GM21717 (cell line): Measurements from ENCODE around the gene STK35.

Experiments used
- ATAC-seq: cut with Tn5 transposase; IDR thresholded peaks from one replicate; pipeline ENCODE4 v1.9.1; 2021; ENCODE audit warnings: mild to moderate bottlenecking, moderate library complexity; ENCODE audit not compliant: unreplicated experiment

The STK35 gene

DNA sequence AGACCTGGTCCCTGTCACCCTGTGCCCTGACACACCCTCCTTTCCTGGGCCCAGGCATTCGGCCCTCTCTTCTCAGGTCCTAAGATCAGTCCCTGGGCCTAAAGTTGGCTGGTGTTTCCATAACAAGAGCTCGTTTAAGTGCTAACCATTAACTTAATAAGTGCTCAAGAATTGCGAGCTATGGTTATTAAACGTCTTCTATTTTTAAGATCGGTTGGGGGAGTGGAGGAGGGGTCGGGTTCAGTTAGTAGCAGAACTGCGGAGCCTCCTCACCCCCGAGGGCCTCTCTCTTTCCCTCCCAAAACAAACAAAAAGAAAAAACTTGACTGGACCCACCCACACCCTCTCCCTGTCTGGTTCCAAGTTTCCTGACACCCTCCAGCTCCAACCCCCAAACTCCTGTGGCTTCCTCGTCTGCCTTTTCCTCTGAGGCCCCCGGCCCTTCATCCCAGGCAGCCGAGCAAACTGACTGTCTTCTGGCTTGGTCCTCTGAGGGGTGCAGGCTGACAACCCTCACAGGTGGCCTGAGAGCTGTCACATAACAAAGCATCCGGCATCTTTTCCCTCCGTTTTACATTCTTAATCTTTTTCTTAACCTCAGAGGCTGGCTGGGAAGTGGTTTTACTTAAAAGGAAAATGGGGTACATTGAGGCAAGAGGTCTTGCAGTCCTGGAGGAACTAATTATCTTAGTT, 2.0 kb downstream of the STK35 start:
- ATAC-seq, result no peak

DNA sequence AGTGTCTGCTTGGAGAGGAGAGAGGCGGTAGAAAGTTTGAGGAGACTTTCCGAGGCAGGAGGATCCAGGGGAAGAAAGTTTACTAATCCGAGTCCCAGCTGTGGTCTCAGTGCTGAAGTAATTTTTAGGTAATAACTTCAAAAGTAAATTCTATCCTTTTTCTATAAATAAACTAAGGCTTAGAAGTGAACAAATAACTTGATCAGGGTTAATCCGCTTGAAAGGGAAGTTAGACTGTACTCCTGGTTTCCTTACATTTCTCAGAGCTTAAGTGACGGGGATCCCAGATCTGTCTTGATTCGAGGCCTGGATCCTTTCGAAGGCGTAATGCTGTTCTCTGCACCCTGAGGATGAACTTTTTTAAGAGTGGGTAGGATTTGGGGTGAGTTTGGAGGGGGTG, 2.6 kb downstream of the STK35 start:
- no peak for ATAC-seq

- ATAC-seq, result no peak
These were observed 6.9 kb downstream of the STK35 start for GRCh38 chr20:2108498-2108897.

DNA sequence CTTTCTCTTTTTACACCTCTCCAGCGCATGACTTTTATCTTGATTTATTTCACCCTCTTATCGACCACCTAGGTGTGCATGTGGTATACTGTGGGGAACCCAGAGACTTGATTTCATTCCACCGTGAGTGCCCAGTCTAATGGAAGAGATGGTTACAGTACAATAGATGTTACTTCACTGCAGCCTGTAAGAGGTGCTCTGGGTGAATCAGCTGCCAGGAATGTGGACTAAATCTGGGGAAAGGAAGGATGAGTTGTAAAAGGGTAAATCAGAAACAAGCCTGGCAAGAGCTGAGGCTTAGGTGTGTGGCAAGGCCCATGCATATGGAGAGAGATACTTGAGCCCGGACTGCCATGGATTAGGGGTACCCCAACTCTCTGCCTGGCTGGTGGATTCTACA, 7.4 kb downstream of the STK35 start:
- no peak for ATAC-seq

DNA sequence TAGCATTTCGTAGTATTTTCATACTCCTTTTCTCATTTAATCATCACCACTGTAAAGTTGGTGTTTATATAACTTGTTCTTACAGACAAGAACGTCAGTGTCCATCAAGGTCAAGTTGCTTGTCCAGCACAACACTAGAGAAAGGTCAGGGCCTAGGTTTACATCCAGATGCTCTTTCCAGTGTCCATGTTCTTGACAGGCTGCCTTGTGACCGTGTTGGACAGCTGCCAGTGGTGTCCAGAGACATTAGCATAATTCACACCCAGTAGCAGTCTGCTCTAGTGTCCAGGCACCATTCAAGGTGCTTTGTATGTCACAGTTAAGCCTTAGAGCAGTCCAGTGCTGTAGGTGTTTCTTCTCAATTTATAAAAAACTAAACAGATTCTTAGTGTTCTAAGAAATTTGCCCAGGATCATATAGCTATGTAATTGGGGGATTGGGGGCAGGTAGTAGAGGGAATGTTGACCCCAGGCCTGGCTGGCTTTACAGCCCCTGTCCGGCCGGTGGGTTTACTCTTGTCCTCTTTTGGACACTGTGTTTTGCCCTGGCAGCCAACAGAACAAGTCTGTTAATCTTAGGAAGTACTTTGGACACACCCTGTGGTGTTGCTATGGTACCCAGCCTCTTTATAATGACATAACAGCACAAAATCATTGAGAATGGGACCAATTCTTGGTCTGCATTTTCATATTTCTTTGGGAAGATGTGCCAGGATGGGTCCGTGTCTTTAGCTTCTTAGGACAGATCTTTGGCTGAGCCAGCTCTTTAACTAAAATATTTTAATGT, 8.0 kb downstream of the STK35 start:
- no peak for ATAC-seq

DNA sequence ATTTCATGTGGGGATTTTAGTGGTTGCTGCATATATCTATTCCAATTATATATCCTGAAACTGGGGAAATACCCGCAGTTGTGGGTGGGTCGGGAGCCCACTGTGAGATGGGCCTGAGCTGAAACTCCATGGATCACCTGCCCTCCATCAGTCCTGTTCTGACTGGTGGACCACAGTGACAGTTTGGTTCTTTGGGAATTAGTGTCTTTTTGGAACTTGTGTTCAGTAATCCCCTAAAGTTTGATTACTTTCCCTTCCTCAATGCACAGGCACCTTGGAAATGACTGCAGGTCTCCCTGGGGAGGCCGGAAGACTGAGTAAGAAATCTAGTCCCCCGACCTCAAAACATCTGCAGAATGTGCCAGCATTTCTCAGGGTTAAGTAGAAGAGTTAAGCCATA, 11.3 kb downstream of the STK35 start:
- ATAC-seq, result no peak

- ATAC-seq, result no peak
These were observed 12.7 kb downstream of the STK35 start for GRCh38 chr20:2114127-2114959.

GRCh38 chr20:2114990-2115681, 13.5 kb downstream of the STK35 start:
- no peak for ATAC-seq

DNA sequence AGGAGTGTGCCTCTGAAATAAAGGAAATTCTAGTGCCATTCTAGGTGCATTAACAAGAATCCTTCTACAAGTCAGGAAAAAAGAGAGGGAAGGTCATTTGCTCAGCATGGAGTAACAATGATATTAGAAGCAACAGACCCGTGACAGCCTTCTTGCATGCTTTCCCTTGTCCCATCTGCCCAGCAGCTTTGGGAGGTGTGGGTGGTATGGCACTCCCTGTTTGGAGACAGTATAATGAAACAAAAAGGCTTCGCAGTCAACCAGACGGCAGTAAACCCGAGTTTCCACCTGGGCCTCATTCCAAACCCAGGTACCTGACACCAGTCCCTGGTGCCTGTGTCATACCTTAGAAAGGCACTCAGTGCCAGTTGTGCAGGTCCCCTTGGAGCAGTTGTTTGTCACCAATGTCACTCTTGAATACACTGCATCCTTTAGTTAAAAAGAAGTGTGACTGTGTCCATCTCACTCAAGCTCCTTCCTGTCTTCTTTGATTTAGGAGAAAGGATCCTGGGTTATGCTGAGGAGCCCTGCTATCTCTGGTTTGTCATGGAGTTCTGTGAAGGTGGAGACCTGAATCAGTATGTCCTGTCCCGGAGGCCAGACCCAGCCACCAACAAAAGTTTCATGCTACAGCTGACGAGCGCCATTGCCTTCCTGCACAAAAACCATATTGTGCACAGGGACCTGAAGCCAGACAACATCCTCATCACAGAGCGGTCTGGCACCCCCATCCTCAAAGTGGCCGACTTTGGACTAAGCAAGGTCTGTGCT, 14.7 kb downstream of the STK35 start:
- ATAC-seq, result no peak

DNA sequence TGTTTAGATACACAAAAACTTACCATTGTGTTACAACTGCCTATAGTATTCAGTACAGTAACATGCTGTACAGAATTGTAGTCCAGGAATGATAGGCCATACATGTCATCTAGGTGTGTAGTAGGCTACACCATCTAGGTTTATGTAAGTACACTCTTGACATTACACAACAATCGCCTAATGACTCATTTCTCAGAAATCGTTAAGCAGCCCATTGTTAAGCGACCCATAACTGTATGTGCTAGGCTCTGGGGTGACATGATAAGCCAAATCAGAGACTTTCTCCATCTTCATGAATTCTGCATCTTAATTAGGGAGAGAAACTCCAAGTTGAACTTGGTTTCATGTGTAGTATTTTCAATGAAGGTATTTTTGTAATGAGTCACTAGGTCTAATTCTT, 17.2 kb downstream of the STK35 start:
- ATAC-seq, result no peak

DNA sequence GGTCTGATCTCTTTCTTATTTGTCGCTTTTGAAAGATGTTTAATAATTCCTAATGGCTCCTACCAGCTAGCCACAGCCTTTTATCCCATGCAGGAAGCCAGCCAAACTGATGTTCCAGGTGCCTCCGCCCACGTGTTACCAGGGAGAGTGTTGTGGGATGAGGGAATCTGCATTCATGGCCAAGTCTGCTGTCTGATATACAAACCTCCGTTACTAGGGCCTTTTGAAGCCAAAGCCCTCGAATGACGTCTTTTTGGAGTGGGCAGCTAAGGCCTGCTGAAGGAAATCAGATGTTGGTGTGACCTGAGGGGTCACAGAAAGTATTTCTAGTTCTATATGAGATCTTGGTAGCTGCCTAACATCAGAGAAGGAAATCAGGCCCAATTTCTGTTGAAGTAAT, 21.3 kb downstream of the STK35 start:
- no peak for ATAC-seq

- no peak for ATAC-seq
These were observed 22.1 kb downstream of the STK35 start for GRCh38 chr20:2123720-2124119.

DNA sequence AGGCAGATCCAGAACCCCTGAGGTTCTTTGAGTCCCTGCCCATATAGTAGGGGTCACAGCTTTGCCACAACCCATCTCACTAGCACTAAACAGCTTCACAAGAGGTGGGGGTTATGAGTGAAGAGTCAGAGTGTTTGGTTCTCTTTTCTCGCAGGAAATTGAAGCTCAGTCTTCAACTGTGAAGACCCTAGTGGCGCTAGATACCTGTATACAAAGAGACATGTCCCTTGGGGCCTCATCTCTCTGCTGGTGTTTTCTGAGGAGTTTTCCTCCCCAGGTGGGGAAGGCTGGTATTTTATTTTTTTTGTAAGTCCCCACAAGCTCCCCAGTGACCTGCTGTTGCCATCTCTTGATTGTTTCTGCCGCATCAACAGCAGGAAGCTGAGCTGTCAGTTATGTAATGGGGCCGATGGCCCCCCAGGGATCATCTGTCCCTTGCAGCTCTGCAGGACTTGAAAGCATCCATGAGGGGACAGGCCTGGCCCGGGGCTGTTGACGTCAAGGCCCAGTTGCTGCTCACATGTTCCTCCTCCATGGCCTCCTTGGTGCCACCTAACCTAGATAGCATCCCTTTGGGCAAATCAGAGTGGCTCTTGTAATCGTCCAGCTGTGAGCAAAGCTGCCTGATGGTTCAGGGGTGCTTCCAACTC, 23.1 kb downstream of the STK35 start:
- no peak for ATAC-seq

GRCh38 chr20:2125474-2126112, 24.0 kb downstream of the STK35 start:
- no peak for ATAC-seq

DNA sequence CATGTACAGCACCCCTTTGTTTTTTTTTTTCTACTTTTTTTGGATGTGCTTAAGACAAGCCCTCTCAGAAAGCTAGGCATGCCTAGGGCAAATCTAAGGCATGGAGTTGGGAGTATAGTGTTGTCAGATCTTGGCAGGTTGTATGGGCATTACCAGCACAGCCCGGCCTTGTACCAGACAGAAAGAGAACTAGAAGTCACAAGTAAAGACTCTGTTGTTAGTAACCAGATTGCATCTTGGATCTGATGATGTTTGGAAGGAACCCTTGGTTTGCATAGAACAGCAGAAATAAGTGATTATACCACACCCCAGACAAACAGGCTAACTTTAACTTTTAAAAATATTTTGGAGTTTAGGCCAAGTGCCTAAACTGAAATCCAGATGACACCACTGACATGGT, 25.6 kb downstream of the STK35 start:
- no peak for ATAC-seq

- ATAC-seq, result no peak
These were observed 26.9 kb downstream of the STK35 start for GRCh38 chr20:2128542-2128941.

DNA sequence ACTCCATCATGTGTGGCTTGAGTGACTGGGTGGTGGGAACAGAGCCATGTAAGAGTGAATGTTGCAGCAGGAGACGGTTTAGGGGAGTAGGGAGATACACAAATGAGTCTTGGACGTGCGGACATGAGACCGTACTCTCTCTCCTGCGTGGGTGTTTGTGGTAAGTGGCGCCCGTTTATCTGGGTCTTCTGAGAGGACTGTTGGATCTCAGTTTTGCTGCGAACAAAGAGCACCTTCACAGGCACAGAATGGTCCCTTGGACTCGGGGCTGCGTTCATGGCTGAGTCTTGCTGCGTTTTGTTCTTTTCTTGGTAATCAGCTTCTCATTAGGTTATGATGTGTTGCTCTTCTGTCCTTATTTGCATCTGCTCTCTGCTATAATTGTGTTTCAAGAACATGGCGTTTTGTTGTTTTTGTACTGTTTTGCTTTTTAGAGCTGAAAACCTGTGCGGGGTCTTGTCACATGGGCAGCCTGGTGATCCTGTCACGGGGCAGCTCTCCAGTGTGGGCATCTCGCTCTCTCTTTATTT, 28.5 kb downstream of the STK35 start:
- ATAC-seq, result no peak

DNA sequence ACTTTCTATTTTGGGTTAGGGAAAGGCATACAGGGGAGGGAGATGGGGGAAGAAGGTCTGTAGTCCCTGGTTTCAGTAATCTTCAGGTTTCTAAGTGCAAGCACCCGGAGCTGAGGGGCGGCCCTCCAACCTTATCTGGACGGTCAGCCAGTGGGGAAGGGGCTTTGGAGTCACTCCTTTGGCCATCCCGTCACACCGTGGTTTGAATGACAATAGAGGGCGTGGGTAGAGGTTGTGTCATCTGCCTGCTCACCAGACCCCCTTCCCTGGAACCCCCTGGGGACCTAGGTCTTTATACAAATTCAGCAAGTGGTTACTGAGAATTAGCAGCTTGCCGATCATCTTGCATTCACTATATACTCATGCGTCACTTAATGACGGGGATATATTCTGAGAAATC, 29.1 kb downstream of the STK35 start:
- ATAC-seq, result no peak

GRCh38 chr20:2131366-2131765, 29.7 kb downstream of the STK35 start:
- ATAC-seq, result no peak
